K562 (cell line): ENCODE measurements around the gene ABCC1. TPM values are rescaled to one million over a fixed set of nuclear protein-coding genes. Genes with fewer than 3 reads are reported as not detected.

Source experiments
- CREBBP ChIP-seq: IDR thresholded peaks from one replicate; pipeline ENCODE4 v1.6.1; 2012; ENCODE audit warnings: low read depth, mild to moderate bottlenecking, control low read depth, inconsistent platforms, low read length
- E2F6 ChIP-seq, 2 experiments: IDR thresholded peaks; 2 replicates each; pipeline ENCODE4 v1.6.1; 2011; ENCODE audit warnings: borderline replicate concordance in 1 of 2, control low read depth in 1 of 2, low read depth in 1 of 2, low read length in 1 of 2, mild to moderate bottlenecking in 1 of 2, mixed read lengths in 1 of 2, moderate library complexity in 1 of 2; ENCODE audit not compliant: insufficient read depth in 1 of 2, insufficient read length in 1 of 2, poor library complexity in 1 of 2, severe bottlenecking in 1 of 2; ENCODE audit errors: extremely low read depth in 1 of 2
- E2F8 ChIP-seq: fragments of 450-650 bp; IDR thresholded peaks from 2 replicates; pipeline ENCODE4 v1.7.1; 2018; ENCODE audit warnings: mild to moderate bottlenecking, low read depth; ENCODE audit not compliant: partially characterized antibody
- FIP1L1 ChIP-seq: fragments of 200-400 bp; formaldehyde crosslinking; IDR thresholded peaks from 2 replicates; pipeline ENCODE4 v1.6.1; 2018; ENCODE audit warnings: mild to moderate bottlenecking, low read depth, low read length; ENCODE audit not compliant: poor library complexity, severe bottlenecking
- FOXA1 ChIP-seq: fragments of 450-650 bp; IDR thresholded peaks from 2 replicates; pipeline ENCODE4 v1.6.1; 2016; ENCODE audit warnings: mild to moderate bottlenecking, borderline replicate concordance
- FOXP1 ChIP-seq: sonication (generic); formaldehyde crosslinking; IDR thresholded peaks from 2 replicates; pipeline ENCODE4 v1.8.0; 2022; ENCODE audit warnings: mild to moderate bottlenecking, missing genetic modification reagents
- HDAC6 ChIP-seq: IDR thresholded peaks from 2 replicates; pipeline ENCODE4 v1.6.1; 2012; ENCODE audit warnings: low read depth, mild to moderate bottlenecking, control low read depth, inconsistent platforms, low read length, moderate library complexity
- HMBOX1 ChIP-seq: sonication (generic); IDR thresholded peaks from 2 replicates; pipeline ENCODE4 v1.6.1; 2016
- HNRNPLL ChIP-seq: fragments of 200-400 bp; formaldehyde crosslinking; IDR thresholded peaks from 2 replicates; pipeline ENCODE4 v1.6.1; 2017; ENCODE audit warnings: low read length, low read depth, mild to moderate bottlenecking; ENCODE audit not compliant: poor library complexity, severe bottlenecking
- IRF2 ChIP-seq: sonication (generic); formaldehyde crosslinking; IDR thresholded peaks from 2 replicates; pipeline ENCODE4 v1.8.1; 2022; ENCODE audit warnings: mild to moderate bottlenecking, missing genetic modification reagents
- KLF16 ChIP-seq: IDR thresholded peaks from 2 replicates; pipeline ENCODE4 v1.6.1; 2016; ENCODE audit warnings: antibody characterized with exemption
- MXD1 ChIP-seq: fragments of 250-450 bp; sonication (Bioruptor Pico); IDR thresholded peaks from 2 replicates; pipeline ENCODE4 v1.8.0; 2021; ENCODE audit warnings: borderline replicate concordance, mild to moderate bottlenecking, moderate library complexity; ENCODE audit not compliant: poor library complexity, severe bottlenecking
- NR0B1 ChIP-seq: fragments of 450-650 bp; IDR thresholded peaks from one replicate; pipeline ENCODE4 v1.6.1; 2018; ENCODE audit warnings: mild to moderate bottlenecking, moderate library complexity; ENCODE audit not compliant: partially characterized antibody
- PHTF2 ChIP-seq: fragments of 250-450 bp; sonication (Bioruptor Pico); IDR thresholded peaks from 2 replicates; pipeline ENCODE4 v1.5.0; 2021; ENCODE audit warnings: mild to moderate bottlenecking
- RBM25 ChIP-seq: fragments of 200-400 bp; formaldehyde crosslinking; IDR thresholded peaks from 2 replicates; pipeline ENCODE4 v1.6.1; 2018; ENCODE audit warnings: low read length, low read depth, moderate library complexity; ENCODE audit not compliant: severe bottlenecking
- SETDB1 ChIP-seq: IDR thresholded peaks from one replicate; pipeline ENCODE4 v1.6.1; 2012; ENCODE audit warnings: low read length, control low read depth, inconsistent platforms
- SMAD3 ChIP-seq: fragments of 450-650 bp; formaldehyde crosslinking; conservative IDR thresholded peaks from 2 replicates; pipeline ENCODE4 v1.4.0; 2020; ENCODE audit warnings: mild to moderate bottlenecking
- ZNF133 ChIP-seq: fragments of 250-450 bp; sonication (Bioruptor Pico); IDR thresholded peaks from 2 replicates; pipeline ENCODE4 v1.4.0; 2020; ENCODE audit warnings: mild to moderate bottlenecking
- ZNF764 ChIP-seq: fragments of 250-450 bp; sonication (Bioruptor Pico); IDR thresholded peaks from 2 replicates; pipeline ENCODE4 v1.4.0; 2020; ENCODE audit warnings: low read depth, mild to moderate bottlenecking, moderate library complexity
- polyA plus RNA-seq, 8 experiments: library from polyadenylated mRNA; depleted of rRNA in 4 of 8; stranded (reverse) in 5 of 8; unstranded in 3 of 8; fragments of >200 nt; fragmentation: Nextera tagmentation in 2 of 8; fragmentation: Illumina TruSeq in 1 of 8; extraction: Ambion mirVana in 2 of 8; extraction: Trizol in 1 of 8; gene quantifications; 2 replicates each; pipeline versions ENCODE4 v1.2.1 to v1.2.3, GENCODE V29; 2011 to 2014; ENCODE audit warnings: inconsistent platforms in 1 of 8, missing spikeins in 1 of 8
- total RNA-seq, 7 experiments: library from RNA; depleted of rRNA in 6 of 7; stranded (reverse); fragments of >200 nt in 6 of 7; fragmentation: Illumina TruSeq in 2 of 7; extraction: Trizol in 2 of 7; gene quantifications; 2 replicates each; pipeline versions ENCODE4 v1.2.1 to v1.2.3, GENCODE V29; 2011 to 2021; ENCODE audit warnings: low replicate concordance in 1 of 7

ABCC1 gene
- total and polyA plus RNA-seq, 9 of the 15 experiments (the other 6 are each of a cell fraction or from before 2014, with no cell fraction given): 3.9 to 41.6 (median 10.0) TPM

GRCh38 chr16:16112450-16113053 is 163.1 kb downstream of the ABCC1 start (continued):
- TF ChIP-seq MXD1 (CRISPR knock-in tag): no peak
- no peak for TF ChIP-seq E2F8
- TF ChIP-seq FOXP1 (CRISPR knock-in tag): no peak
- no peak for TF ChIP-seq SETDB1
- no peak for TF ChIP-seq NR0B1
- peak; percentile 81 for TF ChIP-seq RBM25
- no peak for TF ChIP-seq CREBBP
- no peak for TF ChIP-seq KLF16
- TF ChIP-seq HDAC6: no peak
- TF ChIP-seq ZNF764: no peak
- no peak for TF ChIP-seq FIP1L1
- TF ChIP-seq FOXA1: no peak
- no peak for TF ChIP-seq SMAD3 (CRISPR knock-in tag)
- no peak for TF ChIP-seq PHTF2 (CRISPR knock-in tag)
- TF ChIP-seq IRF2: 0 out of 2 replicates have a peak, but pooled peaks have one; percentile 49
- TF ChIP-seq ZNF133: no peak
- no peak for TF ChIP-seq HNRNPLL
- TF ChIP-seq HMBOX1: no peak
- TF ChIP-seq E2F6 (IDR thresholded peaks at IDR 0.05; ENCODE audit: borderline replicate concordance in 1 of 2, extremely low read depth in 1 of 2, insufficient read depth in 1 of 2, insufficient read length in 1 of 2, low read depth in 1 of 2, low read length in 1 of 2, poor library complexity in 1 of 2, severe bottlenecking in 1 of 2): no peak
